NT2/D1 (cell line): ENCODE measurements around the gene NLRC5.

Source experiments
- SUZ12 ChIP-seq: IDR thresholded peaks from 2 replicates; pipeline ENCODE4 v1.6.1; 2011; ENCODE audit not compliant: insufficient read length, insufficient read depth; ENCODE audit errors: extremely low read depth
- YY1 ChIP-seq: IDR thresholded peaks from 2 replicates; pipeline ENCODE4 v1.6.1; 2011; ENCODE audit not compliant: insufficient read length, insufficient read depth
- ZNF274 ChIP-seq: IDR thresholded peaks from 2 replicates; pipeline ENCODE4 v1.6.1; 2011; ENCODE audit warnings: mild to moderate bottlenecking, low read depth, low read length

DNA sequence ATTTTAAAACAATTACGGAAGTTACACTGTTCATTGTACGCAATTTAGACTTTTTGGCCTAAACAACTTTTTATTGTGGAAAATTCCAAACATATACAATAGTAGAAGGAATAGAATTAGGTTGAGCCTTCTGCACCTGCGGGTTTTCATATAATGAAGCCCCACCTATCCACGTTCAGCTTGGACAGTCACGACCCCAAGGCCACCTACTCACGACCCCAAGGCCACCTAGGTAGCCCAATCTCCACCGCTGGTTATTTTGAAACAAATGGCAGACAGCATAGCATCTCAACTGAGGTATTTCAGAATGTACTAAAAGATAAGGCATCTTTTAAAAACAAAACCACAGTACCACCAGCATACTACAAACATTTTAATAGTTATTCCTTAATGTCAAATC lies 631 bp downstream of the NLRC5 start:
- TF ChIP-seq ZNF274 = no peak
- TF ChIP-seq YY1 = no peak
- no peak for TF ChIP-seq SUZ12
